ENCODE data around the gene LRP8.
A peak's percentile ranks its signal among the peaks of the same experiment; 100 is the strongest.

LRP8 gene

DNA sequence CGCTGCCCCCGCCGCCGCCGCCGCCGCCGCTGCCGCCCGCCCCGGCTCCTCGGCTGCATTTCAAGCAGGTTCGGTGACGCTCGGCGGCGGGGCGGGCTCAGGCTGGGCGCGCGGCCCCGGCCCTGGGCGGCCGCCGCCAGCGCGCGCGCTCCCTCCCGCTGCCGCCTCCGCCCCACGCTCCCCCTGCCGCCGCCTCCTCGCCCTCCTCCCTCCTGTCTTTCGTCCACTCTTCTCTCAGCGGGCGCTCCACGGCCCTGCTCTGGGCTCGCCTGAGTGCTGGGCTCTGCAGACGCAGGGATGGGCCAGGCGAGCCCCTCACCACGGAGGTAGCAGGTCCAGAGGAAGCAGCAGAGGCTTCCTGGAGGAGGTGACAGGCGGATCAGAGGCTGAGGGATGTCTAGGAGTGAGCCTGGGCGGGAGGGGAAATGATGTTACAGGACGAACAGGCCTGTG, at the start of gene LRP8:
TSS of gene LRP8 (minus strand) at position 62 of the 453 bp plus-strand sequence. CDS start 158 bp downstream, outside the sequence.
- DNase-seq, result peak; percentile 65 to 82

DNA sequence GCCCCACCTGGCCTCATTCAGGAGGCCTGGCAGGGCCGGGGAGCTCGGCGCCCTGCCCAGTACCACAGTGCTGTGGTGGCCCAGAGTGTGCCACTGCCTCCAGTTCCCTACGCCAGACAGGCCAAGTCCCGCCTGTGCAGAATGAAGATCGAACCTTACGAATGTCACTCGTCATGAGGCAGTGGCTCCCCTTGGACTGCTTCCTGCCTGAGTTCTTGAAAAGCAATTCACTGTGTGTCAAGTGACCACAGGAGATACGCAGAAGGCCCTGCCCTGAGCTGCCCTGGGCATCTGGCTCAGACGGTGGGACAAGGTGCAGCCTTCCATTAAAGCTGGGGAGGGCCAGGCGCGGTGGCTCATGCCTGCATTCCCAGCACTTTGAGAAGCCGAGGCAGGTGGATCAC, 49.6 kb upstream of the LRP8 start:
- no peak for DNase-seq

DNA sequence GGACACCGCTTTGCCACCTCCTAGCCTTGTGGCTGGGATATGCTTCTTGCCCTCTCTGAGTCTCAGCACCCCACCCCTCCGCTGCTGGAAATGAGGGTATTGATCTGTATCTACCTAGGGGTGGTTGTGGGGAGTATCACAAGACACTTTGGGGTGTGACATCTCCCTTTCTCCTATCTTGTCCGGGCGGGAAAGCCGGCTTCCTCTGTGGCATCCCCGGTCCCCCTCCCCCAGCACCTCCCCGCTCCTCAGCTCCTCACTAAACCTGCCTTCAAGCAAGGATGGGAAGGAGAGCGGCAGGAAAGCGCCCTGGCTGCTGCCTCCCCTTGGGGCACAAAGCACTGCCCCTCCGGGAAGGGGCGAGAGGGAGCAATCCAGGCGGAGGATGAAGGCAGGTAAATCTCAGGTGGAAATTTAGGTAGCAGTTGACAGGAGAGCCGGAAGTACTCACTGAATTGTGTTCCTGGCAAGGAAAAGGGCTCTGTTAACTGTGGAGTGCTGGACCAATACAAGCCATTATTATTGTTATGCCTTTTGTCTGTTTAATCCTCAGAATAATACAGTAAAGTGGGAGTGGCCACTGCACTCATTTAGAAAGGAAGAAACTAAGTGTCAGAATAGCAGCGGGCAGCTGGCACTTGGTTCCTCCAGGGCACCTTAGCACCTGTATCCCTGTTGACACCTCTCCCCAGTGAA, 49.0 kb upstream of the LRP8 start:
- no peak for DNase-seq

GRCh38 chr1:53376041-53376461, 48.2 kb upstream of the LRP8 start:
- DNase-seq, result no peak

GRCh38 chr1:53375440-53375839, 47.6 kb upstream of the LRP8 start:
- no peak for DNase-seq

GRCh38 chr1:53373246-53373645, 45.4 kb upstream of the LRP8 start:
- DNase-seq, result no peak

DNA sequence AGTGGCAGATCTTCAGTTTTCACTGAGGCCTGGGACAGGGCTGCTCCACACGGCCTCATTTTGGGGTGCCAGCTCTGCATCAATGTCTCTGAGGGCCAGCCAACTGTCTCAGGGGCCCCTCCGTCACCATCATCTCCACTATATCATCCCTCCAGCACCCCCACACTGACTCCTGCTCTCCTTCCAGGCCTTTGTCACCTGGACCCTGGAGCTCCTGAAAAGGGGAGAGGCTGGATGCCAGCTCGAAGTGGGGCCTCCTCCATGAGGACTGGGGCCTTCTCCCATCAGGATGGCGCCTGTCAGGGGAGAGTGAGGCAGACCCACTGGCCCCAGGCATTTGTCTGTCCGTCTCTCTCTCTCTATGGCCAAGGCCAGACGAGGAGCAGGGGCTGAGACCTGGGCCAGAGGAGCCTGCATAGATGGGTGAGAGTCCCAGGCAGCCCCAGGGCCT, 44.7 kb upstream of the LRP8 start:
- DNase-seq, result no peak

GRCh38 chr1:53371851-53372250, 44.0 kb upstream of the LRP8 start:
- DNase-seq, result no peak

DNA sequence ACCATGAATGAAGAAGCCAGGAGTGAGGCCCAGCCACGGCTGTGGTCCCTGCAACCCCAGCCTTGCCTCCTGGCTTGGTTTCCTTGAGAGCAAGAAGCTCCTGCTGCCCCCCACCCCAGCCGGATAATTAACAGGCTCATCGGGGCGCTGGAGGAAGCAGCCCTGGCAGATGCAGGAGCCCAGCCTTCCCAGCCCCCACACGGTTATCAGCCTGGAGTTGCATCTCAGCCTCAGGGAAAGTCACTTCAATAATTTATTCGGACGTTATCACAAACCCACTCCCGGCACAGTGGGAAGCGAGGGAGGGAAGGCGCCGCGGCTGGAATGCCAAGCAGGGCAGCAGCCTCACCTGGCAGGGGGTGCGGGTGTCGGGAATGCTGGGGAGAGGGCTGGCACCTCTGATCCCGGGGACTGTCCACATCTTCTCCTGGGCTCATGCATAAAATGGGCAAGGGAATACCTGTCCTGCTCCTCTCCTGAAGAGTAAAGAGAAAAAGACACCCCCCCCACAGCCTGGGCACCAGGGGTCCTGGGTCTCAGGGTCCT, 43.3 kb upstream of the LRP8 start:
- no peak for DNase-seq

- DNase-seq, result no peak
Observed at GRCh38 chr1:53370369-53370961, 42.6 kb upstream of the LRP8 start.

DNA sequence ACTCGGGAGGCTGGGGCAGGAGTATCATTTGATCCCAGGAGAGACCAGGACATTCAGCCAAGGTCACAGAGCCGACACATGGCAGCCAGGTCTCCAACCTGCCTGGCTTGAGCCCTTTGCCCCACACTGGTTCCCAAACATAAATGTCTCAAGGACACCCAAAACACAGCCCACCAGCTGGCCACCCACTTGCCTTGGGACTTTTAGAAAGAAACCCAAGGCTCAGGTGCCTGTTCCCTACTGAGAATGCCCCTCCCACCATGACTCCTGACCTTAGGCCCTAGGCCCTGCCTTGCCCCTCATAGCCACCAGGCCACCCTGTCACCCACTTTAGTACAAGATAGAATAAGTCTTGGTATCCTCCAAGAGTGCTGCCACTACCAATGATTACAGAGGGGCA, 41.9 kb upstream of the LRP8 start:
- DNase-seq, result no peak

GRCh38 chr1:53369034-53369750, 41.3 kb upstream of the LRP8 start:
- DNase-seq, result no peak

GRCh38 chr1:53368314-53369033, 40.6 kb upstream of the LRP8 start:
- no peak for DNase-seq

DNA sequence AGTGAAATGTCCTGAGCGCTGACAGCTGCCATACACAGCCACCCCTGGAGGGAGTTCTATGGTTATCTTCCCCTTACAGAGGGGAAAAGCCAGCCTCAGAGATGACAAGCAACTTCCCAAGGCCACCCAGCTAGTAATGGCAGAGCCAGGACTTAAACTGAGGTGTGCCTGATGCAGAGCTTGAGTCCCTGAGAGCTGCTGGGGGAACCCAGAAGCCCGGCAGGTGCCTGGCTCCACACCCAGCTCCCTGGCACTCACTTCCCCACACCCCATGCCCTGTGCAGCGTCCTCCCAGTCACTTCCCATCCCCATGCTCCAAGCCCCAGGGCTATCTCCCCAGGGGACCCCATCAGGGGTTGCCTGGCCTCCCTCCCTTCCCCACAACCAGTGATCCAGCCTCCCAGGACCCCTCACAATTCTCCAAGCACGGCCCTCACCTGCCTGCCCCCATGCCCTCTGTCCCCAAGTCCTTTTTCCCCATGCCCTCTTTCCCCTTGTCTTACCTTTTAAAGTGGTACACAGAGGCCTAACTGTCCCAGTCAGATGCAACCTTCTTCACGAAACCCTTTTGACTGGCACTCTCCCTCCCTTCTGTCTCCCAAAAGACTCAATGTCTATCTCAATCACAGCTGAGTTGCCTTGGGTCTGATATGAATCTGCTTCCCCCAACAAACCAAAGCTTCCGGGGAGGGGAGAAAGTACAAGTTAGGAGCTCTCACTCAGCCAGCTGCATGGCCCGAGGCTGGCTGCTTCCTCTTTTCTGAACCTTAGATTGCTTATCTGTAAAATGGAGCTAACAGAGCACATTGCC, 39.8 kb upstream of the LRP8 start:
- DNase-seq, result peak; percentile 44 to 47

- no peak for DNase-seq
Observed at GRCh38 chr1:53366901-53367502, 39.1 kb upstream of the LRP8 start.

DNA sequence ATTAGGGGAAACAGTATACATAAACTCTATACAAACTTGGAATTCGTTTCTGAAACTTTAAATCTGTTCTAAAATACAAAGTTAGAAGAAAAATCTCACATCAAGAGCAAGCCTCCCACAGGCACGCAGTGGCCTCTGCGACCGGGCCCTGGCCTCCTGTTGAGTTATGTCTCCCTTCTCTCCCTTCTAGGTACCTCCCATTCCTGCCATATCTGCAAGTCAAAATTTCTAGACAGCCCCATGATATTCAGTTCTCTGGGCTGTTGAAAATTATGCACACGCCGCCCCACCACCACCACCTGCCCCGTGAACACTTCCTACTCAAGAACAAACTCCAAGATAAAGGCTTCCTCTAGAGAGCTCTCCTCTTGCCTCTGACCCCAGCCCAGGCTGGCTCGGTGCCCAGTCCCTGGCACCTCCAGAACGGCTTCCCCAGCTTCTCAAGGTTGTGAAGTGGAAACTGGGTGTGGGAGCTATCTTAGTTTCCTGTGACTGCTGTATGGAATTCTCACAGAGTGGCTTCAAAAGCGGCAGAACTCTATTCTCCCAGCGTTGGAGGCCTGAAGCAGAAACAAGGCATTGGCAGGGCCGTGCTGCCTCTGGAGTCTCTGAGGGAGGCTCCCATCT, 37.7 kb upstream of the LRP8 start:
- DNase-seq, result no peak

DNA sequence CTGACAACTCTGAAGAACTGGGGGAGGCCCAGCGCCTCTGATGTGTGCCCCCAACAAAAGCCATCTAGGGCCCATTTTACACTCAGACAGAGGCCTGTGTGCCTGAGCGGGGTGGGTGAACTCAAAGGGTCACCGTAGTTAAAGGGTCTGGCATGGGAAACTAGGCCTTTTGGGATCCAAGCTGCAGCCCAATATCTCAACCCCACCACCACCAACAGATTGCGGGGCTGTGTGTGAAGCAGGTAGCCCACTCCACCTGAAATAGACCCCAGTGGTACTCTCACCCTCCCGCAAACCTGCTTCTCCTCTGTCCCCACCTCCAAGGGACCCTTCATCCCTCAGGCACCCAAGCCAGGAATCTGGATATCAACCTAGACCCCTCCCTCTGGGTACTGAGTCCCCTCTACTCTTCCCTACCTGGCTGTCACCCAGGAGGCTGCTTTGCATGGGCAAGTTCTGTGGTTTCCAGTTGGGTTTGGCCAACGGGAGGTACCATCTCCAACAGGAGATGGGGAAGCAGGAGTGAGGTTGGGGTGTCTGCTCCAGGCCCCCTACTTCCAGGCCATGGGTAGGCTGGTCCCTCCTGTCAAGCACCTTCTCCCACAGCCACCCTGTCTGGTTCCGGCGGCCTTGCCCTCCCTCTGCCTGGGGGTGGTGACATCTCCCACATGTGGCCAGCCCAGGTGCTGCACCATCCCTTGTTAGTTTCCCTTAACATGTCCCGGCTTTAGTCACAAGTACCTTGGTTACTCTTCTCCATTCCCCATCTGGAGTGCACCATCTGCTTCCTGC, 35.2 kb upstream of the LRP8 start:
- DNase-seq, result no peak

DNA sequence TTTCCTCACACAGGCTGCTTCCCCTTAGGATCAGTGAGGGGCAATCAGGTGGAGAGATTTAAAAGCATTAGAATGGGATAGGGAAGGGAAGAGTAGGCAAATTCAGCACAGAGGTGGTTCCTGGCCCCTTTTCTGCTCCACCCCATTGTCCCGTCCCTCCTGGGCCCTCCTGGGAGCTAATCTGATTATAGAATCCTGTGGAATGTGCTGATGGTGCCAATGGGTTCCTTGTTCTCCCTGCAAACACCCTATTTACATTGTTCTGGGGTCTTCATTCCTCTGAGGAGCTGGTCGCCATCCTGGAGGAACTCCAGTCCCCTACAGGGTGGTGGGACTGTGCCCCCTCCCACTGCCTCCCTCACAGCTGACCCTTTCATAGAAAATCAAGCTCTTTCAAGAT, 34.4 kb upstream of the LRP8 start:
- no peak for DNase-seq

- no peak for DNase-seq
Observed at GRCh38 chr1:53361541-53361961, 33.7 kb upstream of the LRP8 start.

DNA sequence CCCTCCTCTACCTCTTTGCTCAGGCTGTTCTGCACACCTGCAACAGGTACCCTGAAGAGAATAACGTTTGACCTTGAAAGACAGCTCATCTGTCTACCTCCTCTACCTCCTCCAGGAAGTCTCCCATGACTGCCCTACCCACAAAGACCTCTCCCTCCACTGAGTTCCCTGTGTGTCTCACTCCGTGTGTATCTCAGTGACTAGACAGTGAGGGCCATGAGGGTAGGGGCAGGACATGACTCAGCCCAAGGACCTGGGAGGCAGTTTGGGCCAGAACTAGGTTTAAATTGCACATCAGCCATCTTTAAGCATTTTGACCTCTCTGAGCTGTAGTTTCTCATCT, 32.0 kb upstream of the LRP8 start:
- DNase-seq, result no peak
